MG63 (cell line): ENCODE results near the gene CS. TPM values are rescaled to one million over a fixed set of nuclear protein-coding genes. Genes with fewer than 3 reads are reported as not detected.
"Not testable (repeated sequence)": the region's sequence is repeated elsewhere in the genome, so short reads cannot be mapped to it uniquely, and the experiment has no call there.

Experiments
- DNase-seq: peaks from one replicate; pipeline ENCODE4 v3.0.0-alpha.2; 2020
- H3K27me3 ChIP-seq: fragments of 250-450 bp; sonication (Bioruptor Pico); 2 replicates; pipeline ENCODE4 v1.5.1; 2020; ENCODE audit warnings: mild to moderate bottlenecking, moderate library complexity
- H3K36me3 ChIP-seq: fragments of 250-450 bp; sonication (Bioruptor Pico); 2 replicates; pipeline ENCODE4 v1.5.1; 2020; ENCODE audit warnings: mild to moderate bottlenecking, moderate library complexity
- H3K4me3 ChIP-seq: fragments of 250-450 bp; sonication (Bioruptor Pico); 2 replicates; pipeline ENCODE4 v1.5.1; 2020; ENCODE audit warnings: mild to moderate bottlenecking, moderate library complexity
- H3K9me3 ChIP-seq: fragments of 250-450 bp; sonication (Bioruptor Pico); 2 replicates; pipeline ENCODE4 v1.5.1; 2020; ENCODE audit warnings: mild to moderate bottlenecking, moderate library complexity
- total RNA-seq: library from RNA; depleted of rRNA; stranded (reverse); fragments of >200 nt; shearing (Covaris generic); gene quantifications from 2 replicates; pipeline ENCODE4 v1.2.3, GENCODE V29; 2014; ENCODE audit warnings: low replicate concordance

The CS gene
- total RNA-seq, 1 experiment from 2014 or later = 73.4 TPM

GRCh38 chr12:56266068-56266692 is 34.0 kb downstream of the CS start:
- DNase-seq, H3K27me3 ChIP-seq, H3K9me3 ChIP-seq: not testable (repeated sequence)
- peak overlapping the region; percentile 69 for H3K4me3 ChIP-seq
- H3K36me3 ChIP-seq = peaks cover 10% of the 10 kb centered on the region

- H3K9me3 ChIP-seq, H3K4me3 ChIP-seq, DNase-seq, H3K36me3 ChIP-seq, H3K27me3 ChIP-seq: not testable (repeated sequence)
Observed at GRCh38 chr12:56262955-56263354, 37.2 kb downstream of the CS start.

- Histone ChIP-seq H3K4me3 (no peak overlapping the region), H3K9me3 (no peaks in the 10 kb centered on the region), H3K27me3 (no peaks in the 10 kb centered on the region), H3K36me3 (peaks cover 10% of the 10 kb centered on the region)
- peak; percentile 87 for DNase-seq
Observed at GRCh38 chr12:56261503-56262232, 38.5 kb downstream of the CS start.

DNA sequence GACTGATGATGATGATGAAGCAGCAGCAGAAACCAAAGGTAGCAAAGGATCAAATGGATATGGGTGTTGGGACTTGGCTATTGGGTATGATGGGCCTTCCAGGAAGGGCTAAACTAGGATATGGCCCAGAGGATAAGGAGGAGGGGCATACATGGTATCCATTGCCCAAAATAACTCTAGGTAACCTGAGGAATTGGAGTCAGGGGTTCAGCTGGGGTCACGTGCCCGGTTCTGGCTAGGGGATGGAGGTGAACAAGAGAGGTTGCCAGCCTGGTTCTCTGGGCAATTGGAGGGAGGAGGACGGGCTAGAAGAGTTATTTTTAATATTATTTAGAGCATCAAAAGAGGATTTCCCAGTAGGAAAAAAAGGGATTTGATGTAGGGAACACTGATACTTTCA is 39.2 kb downstream of the CS start:
- Histone ChIP-seq H3K4me3 (no peak overlapping the region), H3K27me3 (no peaks in the 10 kb centered on the region), H3K36me3 (peaks cover 15% of the 10 kb centered on the region), H3K9me3 (no peaks in the 10 kb centered on the region)
- DNase-seq = no peak

GRCh38 chr12:56260380-56260779 is 39.8 kb downstream of the CS start:
- Histone ChIP-seq H3K27me3 (no peaks in the 10 kb centered on the region), H3K9me3 (no peaks in the 10 kb centered on the region), H3K36me3 (peaks cover 21% of the 10 kb centered on the region), H3K4me3 (no peak overlapping the region)
- no peak for DNase-seq

DNA sequence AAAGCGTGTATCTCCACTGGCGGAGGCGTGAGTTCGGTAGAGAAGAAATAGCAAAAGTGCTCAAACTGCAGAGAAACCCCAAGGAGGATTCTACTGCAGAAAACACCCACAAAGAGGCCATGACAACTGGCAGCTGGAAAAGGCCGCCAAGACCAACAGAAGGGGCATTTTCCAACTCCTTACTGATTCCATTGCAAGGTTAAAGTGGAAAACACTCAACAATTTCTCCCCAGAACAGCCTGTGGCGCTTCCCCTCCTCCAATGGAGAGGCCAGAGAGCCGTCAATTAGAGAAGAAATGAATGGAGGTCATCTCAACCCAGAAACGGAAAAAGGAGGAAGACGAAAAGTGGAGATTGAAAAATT is 41.3 kb downstream of the CS start:
- DNase-seq = no peak
- Histone ChIP-seq H3K4me3 (peak overlapping the region; percentile 72), H3K36me3 (peaks cover 36% of the 10 kb centered on the region), H3K27me3 (no peaks in the 10 kb centered on the region), H3K9me3 (no peaks in the 10 kb centered on the region)

- Histone ChIP-seq H3K36me3 (peaks cover 42% of the 10 kb centered on the region), H3K4me3 (peak within 1 kb of the TSS; percentile 72), H3K9me3 (no peaks in the 10 kb centered on the region), H3K27me3 (no peaks in the 10 kb centered on the region)
- peak; percentile 83 for DNase-seq
Observed at GRCh38 chr12:56258068-56258819, 41.9 kb downstream of the CS start, which contains the start of gene ANKRD52. TSS of gene ANKRD52 (minus strand) at chr12:56258384. CDS start at chr12:56258269, 115 bp downstream.

DNA sequence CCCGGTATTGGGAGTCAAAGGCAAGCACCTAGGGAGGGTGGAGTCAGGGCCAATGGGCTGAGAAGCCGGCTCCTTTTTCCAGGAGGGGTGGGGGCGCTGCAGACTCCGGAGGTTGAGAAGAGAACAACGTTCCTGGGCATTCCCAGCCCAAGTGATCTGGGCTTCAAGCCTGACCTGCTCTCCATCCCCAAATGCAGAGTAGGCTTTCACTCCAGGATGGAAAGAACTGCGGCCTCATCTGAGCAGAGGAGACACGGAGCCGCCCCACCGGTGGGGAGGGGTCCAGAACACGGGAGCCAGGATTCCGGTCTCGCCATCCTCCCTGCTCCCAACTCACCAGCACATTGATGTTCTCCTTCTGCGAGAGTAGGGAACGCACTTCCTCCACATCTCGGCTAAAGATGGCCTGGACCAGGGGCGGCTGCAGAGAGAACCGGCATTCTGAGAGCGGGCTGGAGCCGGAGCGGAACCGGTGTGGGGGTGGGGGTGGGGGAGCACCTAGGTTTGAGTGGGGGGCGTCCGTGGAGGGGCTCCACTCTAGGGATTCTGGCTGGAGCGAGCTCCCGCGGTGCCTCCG is 42.6 kb downstream of the CS start:
- peak; percentile 53 for DNase-seq
- Histone ChIP-seq H3K9me3 (no peaks in the 10 kb centered on the region), H3K4me3 (peak overlapping the region; percentile 72), H3K27me3 (no peaks in the 10 kb centered on the region), H3K36me3 (peaks cover 49% of the 10 kb centered on the region)

DNA sequence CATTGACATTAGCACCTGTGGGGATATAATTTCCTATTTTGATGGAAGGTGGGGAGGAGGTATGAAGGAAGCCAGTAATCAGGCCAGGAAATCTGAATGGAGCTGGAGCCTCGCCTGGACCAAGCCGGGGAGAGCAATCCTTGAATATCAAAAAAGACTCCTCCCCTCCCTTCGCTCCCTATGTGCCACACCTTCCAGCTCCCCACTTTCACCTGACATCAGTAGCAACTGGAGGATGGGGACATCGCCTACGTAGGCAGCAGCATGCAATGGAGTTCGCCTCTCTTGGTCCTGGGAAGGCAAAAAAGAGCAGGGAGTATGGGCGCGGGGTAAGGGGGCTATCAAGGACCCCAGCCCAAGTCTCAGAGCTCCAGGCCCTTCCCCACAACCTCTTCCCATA is 43.1 kb downstream of the CS start:
- H3K36me3 ChIP-seq = peaks cover 54% of the 10 kb centered on the region
- no peak for DNase-seq
- H3K4me3 ChIP-seq = peak overlapping the region; percentile 72

GRCh38 chr12:56256326-56256960 is 43.7 kb downstream of the CS start:
- no peaks in the 10 kb centered on the region for H3K9me3 ChIP-seq
- peak; percentile 87 for DNase-seq
- no peaks in the 10 kb centered on the region for H3K27me3 ChIP-seq
- peaks cover 58% of the 10 kb centered on the region for H3K36me3 ChIP-seq
- H3K4me3 ChIP-seq = peak overlapping the region; percentile 72

More for the DNA sequence above, 43.1 kb downstream of the CS start:
- no peaks in the 10 kb centered on the region for H3K27me3 ChIP-seq
- no peaks in the 10 kb centered on the region for H3K9me3 ChIP-seq

- H3K9me3 ChIP-seq = no peaks in the 10 kb centered on the region
- no peak for DNase-seq
- H3K27me3 ChIP-seq = no peaks in the 10 kb centered on the region
- H3K4me3 ChIP-seq = no peak overlapping the region
- peaks cover 65% of the 10 kb centered on the region for H3K36me3 ChIP-seq
Observed at GRCh38 chr12:56255671-56256070, 44.5 kb downstream of the CS start.

- Histone ChIP-seq H3K27me3 (no peaks in the 10 kb centered on the region), H3K9me3 (no peaks in the 10 kb centered on the region), H3K4me3 (no peak overlapping the region), H3K36me3 (peaks cover 87% of the 10 kb centered on the region)
- no peak for DNase-seq
Observed at GRCh38 chr12:56253091-56253490, 47.0 kb downstream of the CS start.

DNA sequence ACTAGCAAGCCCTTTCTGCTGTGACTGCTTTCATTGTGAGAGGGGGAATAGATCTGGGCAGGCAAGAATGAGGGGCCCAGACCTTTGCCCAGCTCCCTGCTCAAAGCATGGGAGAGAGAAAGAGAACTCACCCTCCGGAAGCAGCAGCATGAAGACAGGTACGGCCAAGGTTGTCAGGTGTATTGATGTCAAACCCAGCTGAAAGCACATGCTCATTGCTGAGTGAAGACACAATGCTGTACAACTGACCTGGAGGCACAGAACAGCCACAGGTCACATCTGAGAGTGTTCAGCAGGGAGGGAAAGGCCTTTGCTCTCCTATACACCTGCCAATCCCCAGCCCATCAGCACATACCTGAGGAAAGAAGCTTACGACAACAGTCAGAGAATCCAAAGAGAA is 47.5 kb downstream of the CS start:
- Histone ChIP-seq H3K9me3 (no peaks in the 10 kb centered on the region), H3K27me3 (no peaks in the 10 kb centered on the region), H3K4me3 (no peak overlapping the region), H3K36me3 (peaks cover 92% of the 10 kb centered on the region)
- DNase-seq = no peak

DNA sequence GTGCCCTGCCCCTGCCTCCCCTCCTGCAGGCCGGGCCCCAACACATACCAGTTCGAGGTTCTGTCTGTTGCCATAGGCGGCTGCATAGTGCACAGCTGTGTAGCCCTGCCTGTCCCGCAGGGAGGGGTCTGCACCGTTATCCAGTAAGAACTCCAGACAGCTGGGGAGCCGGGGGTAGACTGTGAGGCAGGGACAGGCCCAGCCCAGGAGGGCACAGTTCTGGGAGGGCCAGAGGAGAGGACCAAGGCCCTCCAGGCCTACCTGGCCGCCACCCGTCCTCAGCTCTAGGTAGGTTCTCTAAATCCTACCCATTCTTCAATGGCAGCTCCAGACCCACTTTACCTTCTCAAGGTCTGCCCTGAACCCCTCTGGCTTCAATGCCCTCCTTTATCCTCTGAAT is 51.4 kb downstream of the CS start:
- no peaks in the 10 kb centered on the region for H3K27me3 ChIP-seq
- no peak overlapping the region for H3K4me3 ChIP-seq
- peaks cover 83% of the 10 kb centered on the region for H3K36me3 ChIP-seq
- no peak for DNase-seq
- H3K9me3 ChIP-seq = no peaks in the 10 kb centered on the region

DNA sequence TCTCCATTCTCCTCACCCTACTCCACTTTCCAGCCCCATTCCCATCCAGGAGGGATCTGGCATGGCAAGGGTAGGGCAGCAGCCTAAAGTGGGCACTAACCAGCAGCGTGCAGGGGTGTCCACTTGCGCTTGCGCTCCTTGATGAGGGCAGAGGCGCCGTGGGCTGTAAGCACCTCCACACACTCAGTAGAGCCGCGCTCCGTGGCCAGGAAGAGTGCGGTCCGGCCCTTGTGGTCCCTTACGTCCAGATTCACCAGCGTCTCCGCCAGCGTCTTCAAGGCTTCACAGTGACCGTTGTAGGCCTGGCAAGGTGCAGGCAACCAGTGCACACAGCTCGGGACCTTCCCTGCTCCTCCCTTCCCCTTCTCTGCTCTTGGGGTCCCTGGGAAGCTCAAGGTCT is 52.2 kb downstream of the CS start:
- no peaks in the 10 kb centered on the region for H3K27me3 ChIP-seq
- H3K4me3 ChIP-seq = no peak overlapping the region
- H3K36me3 ChIP-seq = peaks cover 83% of the 10 kb centered on the region
- DNase-seq = no peak
- no peaks in the 10 kb centered on the region for H3K9me3 ChIP-seq

GRCh38 chr12:56244494-56244893 is 55.6 kb downstream of the CS start:
- Histone ChIP-seq H3K9me3 (no peaks in the 10 kb centered on the region), H3K4me3 (no peak overlapping the region), H3K27me3 (no peaks in the 10 kb centered on the region), H3K36me3 (peaks cover 85% of the 10 kb centered on the region)
- DNase-seq = no peak

DNA sequence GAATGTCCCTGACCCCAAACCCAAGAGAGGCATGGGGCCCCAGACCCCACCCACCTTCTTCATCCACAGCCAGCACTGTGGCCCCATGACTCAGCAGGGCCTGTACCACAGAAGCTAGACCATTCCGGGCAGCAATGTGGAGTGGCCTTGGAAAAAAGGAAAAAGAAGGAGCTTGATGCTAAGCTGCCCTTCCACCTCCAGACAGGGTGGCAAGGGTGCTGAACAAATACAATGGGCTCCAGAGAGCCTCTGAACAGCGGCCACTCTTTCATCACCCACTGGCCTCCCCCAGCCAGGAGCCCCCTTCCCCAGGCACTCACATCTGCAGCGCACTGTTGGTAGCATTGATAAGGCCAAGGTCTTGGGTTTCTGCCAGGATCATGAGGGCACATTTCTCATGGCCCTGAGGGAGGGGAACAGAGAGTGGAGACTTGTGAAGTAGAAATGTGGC is 56.4 kb downstream of the CS start:
- Histone ChIP-seq H3K36me3 (peaks cover 79% of the 10 kb centered on the region), H3K27me3 (no peaks in the 10 kb centered on the region), H3K9me3 (no peaks in the 10 kb centered on the region), H3K4me3 (no peak overlapping the region)
- DNase-seq = no peak
